ENCODE measurements around the gene HAND2. TPM values are rescaled to one million over a fixed set of nuclear protein-coding genes. Genes with fewer than 3 reads are reported as not detected.

Gene HAND2
- total RNA-seq, 6 experiments from 2014 or later: 2.1 to 11.2 (median 6.2) TPM

GRCh38 chr4:173516621-173517524 lies 13.2 kb downstream of the HAND2 start:
- DNase-seq (no peak), ATAC-seq (peak in 1 of 4 donors; percentile 23)
- H3K27ac ChIP-seq: peak overlapping the region; percentile 56 to 69 (median 63)
- no peaks in the 10 kb centered on the region for H3K36me3 ChIP-seq
- H3K4me3 ChIP-seq: no peak overlapping the region
- peaks cover 0 to 6% (median 0%) of the 10 kb centered on the region in 4 donors for H3K4me1 ChIP-seq
- intact Hi-C loops (cut with DNase I): no loop called here
- H3K27me3 ChIP-seq: peaks cover 9 to 28% of the 10 kb centered on the region in 2 donors
- no peak for TF ChIP-seq POLR2A (IDR thresholded peaks at IDR 0.05)
- TF ChIP-seq CTCF (IDR thresholded peaks at IDR 0.05): no peak
- 4% methylated on average over 34 of the region's 48 CpGs for WGBS (ENCODE audit: insufficient coverage, low coverage, low lambda C conversion rate, missing lambda C conversion rate)
- no peaks in the 10 kb centered on the region for H3K9me3 ChIP-seq

DNA sequence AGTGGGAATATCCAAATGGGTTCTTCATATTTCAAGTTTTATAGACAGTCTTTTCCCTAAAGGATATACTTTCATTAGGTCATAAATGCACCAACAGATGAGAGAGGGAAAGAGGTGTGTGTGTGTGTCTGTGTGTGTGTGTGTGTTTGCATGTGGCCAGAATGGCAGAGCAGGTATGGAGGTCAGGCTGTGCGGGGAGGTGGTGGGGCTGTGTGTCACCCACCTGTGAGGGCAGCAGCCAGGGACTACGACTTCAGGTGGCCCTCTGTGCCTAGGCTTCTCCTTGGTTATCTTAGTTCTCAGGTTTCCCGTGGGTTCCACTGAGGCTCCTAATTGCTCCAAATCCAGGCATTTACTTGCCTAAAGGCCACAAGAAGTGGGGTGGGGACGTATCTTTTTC lies 14.6 kb downstream of the HAND2 start:
- no peaks in the 10 kb centered on the region for H3K4me1 ChIP-seq
- ATAC-seq: no peak

DNA sequence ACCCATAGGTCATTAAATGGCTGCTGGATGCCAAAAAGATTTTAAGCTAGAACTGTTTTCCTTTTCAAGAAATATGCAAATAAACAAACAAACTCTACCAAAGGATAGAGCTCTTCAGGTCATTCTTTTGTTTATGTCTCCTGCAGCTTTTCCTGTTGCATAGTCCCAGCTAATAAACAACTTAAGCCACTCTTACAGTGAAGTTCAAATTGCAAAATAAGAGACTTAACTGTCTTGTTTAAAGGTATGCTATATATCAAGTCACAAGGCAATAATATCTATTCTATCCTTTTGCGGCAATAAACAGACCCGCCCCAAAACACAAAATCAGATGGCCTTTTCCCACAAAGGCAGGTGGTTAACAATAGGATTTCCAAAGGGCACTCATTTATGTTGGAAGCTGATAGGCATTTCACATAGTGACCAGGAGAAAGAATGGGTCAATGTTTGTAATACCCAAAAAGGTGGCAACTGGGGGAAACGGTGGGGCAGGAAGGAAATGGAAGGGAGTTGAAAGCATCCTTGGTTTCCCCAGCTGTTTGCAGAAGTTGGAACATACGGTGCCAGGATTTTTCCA lies 15.3 kb downstream of the HAND2 start:
- 13% methylated on average over 4 of the region's 4 CpGs for WGBS (ENCODE audit: insufficient coverage, low coverage, low lambda C conversion rate, missing lambda C conversion rate)
- intact Hi-C loops (cut with DNase I): no loop called here
- H3K9me3 ChIP-seq: no peaks in the 10 kb centered on the region
- no peak for ATAC-seq
- H3K27ac ChIP-seq: no peak overlapping the region
- TF ChIP-seq POLR2A (IDR thresholded peaks at IDR 0.05) (no peak), CTCF (IDR thresholded peaks at IDR 0.05) (no peak)
- H3K36me3 ChIP-seq: no peaks in the 10 kb centered on the region
- H3K4me3 ChIP-seq: no peak overlapping the region
- DNase-seq: no peak
- peaks cover 0 to under 1% (median 0%) of the 10 kb centered on the region in 4 donors for H3K4me1 ChIP-seq
- H3K27me3 ChIP-seq: peaks cover 4 to 23% of the 10 kb centered on the region in 2 donors

More for the DNA sequence above, 14.6 kb downstream of the HAND2 start:
- Histone ChIP-seq H3K27ac (no peak overlapping the region), H3K9me3 (no peaks in the 10 kb centered on the region), H3K36me3 (no peaks in the 10 kb centered on the region), H3K27me3 (peaks cover 4 to 22% of the 10 kb centered on the region in 2 donors), H3K4me3 (no peak overlapping the region)
- TF ChIP-seq CTCF (IDR thresholded peaks at IDR 0.05): no peak
- TF ChIP-seq POLR2A (IDR thresholded peaks at IDR 0.05): no peak
- 32% methylated on average over 3 of the region's 4 CpGs for WGBS (ENCODE audit: insufficient coverage, low coverage, low lambda C conversion rate, missing lambda C conversion rate)
- intact Hi-C loops (cut with DNase I): no loop called here
- no peak for DNase-seq

DNA sequence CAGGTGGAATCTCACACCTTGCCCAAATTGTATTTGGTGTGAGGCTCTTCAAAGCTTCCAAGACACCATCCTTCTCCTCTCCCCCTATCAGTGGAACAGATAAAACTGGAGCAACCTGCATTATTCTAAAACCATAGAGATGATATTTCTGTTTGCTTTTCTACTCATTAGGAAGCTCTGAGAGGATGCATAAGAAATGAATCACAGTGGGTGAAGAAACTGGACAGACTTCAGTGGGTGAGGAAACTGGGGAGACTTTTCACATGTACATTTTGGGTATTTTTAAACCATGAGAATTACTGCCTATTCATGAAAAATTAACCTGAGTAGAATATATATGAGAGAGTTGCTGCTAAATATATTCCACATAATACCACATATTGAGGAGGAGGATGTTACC lies 16.4 kb downstream of the HAND2 start:
- H3K4me1 ChIP-seq: peaks cover 0 to 5% (median 0%) of the 10 kb centered on the region in 4 donors
- ATAC-seq (no peak), DNase-seq (no peak)
- intact Hi-C loops (cut with DNase I): no loop called here
- no peaks in the 10 kb centered on the region for H3K9me3 ChIP-seq
- H3K36me3 ChIP-seq: no peaks in the 10 kb centered on the region
- peaks cover 0 to 20% of the 10 kb centered on the region in 2 donors for H3K27me3 ChIP-seq
- TF ChIP-seq POLR2A (IDR thresholded peaks at IDR 0.05) (no peak), CTCF (IDR thresholded peaks at IDR 0.05) (no peak)
- no peak overlapping the region for H3K4me3 ChIP-seq
- H3K27ac ChIP-seq: no peak overlapping the region
